ENCODE results near the gene LRRFIP2.

LRRFIP2 gene

GRCh38 chr3:37202035-37202434 is 27.7 kb upstream of the LRRFIP2 start:
- H3K4me3 ChIP-seq (ENCODE audit: low read depth, low read length), result no peak overlapping the region
- DNase-seq (ENCODE audit: low read depth), result no peak
- no peak for TF ChIP-seq CTCF (IDR thresholded peaks at IDR 0.05; ENCODE audit: insufficient read depth, low read depth, low read length, missing control alignments)

GRCh38 chr3:37200141-37200540 is 25.8 kb upstream of the LRRFIP2 start:
- TF ChIP-seq CTCF (IDR thresholded peaks at IDR 0.05; ENCODE audit: insufficient read depth, low read depth, low read length, missing control alignments), result no peak
- no peak overlapping the region for H3K4me3 ChIP-seq (ENCODE audit: low read depth, low read length)
- no peak for DNase-seq (ENCODE audit: low read depth)

GRCh38 chr3:37198996-37199395 is 24.6 kb upstream of the LRRFIP2 start:
- H3K4me3 ChIP-seq (ENCODE audit: low read depth, low read length), result no peak overlapping the region
- no peak for DNase-seq (ENCODE audit: low read depth)
- no peak for TF ChIP-seq CTCF (IDR thresholded peaks at IDR 0.05; ENCODE audit: insufficient read depth, low read depth, low read length, missing control alignments)

- no peak for TF ChIP-seq CTCF (IDR thresholded peaks at IDR 0.05; ENCODE audit: insufficient read depth, low read depth, low read length, missing control alignments)
- no peak for DNase-seq (ENCODE audit: low read depth)
- no peak overlapping the region for H3K4me3 ChIP-seq (ENCODE audit: low read depth, low read length)
These were observed 24.2 kb upstream of the LRRFIP2 start for GRCh38 chr3:37198547-37198946.

GRCh38 chr3:37197810-37198371 is 23.5 kb upstream of the LRRFIP2 start:
- no peak overlapping the region for H3K4me3 ChIP-seq (ENCODE audit: low read depth, low read length)
- no peak for DNase-seq (ENCODE audit: low read depth)
- no peak for TF ChIP-seq CTCF (IDR thresholded peaks at IDR 0.05; ENCODE audit: insufficient read depth, low read depth, low read length, missing control alignments)

GRCh38 chr3:37194533-37194932 is 20.2 kb upstream of the LRRFIP2 start:
- H3K4me3 ChIP-seq (ENCODE audit: low read depth, low read length), result no peak overlapping the region
- no peak for TF ChIP-seq CTCF (IDR thresholded peaks at IDR 0.05; ENCODE audit: insufficient read depth, low read depth, low read length, missing control alignments)
- DNase-seq (ENCODE audit: low read depth), result no peak

GRCh38 chr3:37190667-37191066 is 16.3 kb upstream of the LRRFIP2 start:
- no peak for TF ChIP-seq CTCF (IDR thresholded peaks at IDR 0.05; ENCODE audit: insufficient read depth, low read depth, low read length, missing control alignments)
- DNase-seq (ENCODE audit: low read depth), result no peak
- H3K4me3 ChIP-seq (ENCODE audit: low read depth, low read length), result no peak overlapping the region

Measured in GM12865 (cell line).